Activated B cell treated with CpG ODN at 0.5 μM for 24 hours (primary cell): Measurements from ENCODE around the gene BPIFB6. TPM values are rescaled to one million over a fixed set of nuclear protein-coding genes. Genes with fewer than 3 reads are reported as not detected.

Experiments
- ATAC-seq: fragments of 200-7000 bp; cut with Tn5 transposase; one replicate; pipeline ENCODE4 v1.10.0; 2021; ENCODE audit warnings: low read depth, mild to moderate bottlenecking, moderate library complexity
- CTCF ChIA-PET: fragments of 350-600 bp; sonication (Branson Sonifier 250); formaldehyde crosslinking; loops from one replicate; lab custom pipeline; 2021; ENCODE audit warnings: antibody characterized with exemption; lab: Charles Lee
- POLR2A ChIA-PET: fragments of 350-600 bp; sonication (Branson Sonifier 250); formaldehyde crosslinking; loops from one replicate; lab custom pipeline; 2021; ENCODE audit warnings: antibody characterized with exemption; lab: Charles Lee
- DNase-seq: peaks from one replicate; pipeline ENCODE4 v3.0.0; 2022
- H3K27ac Mint-ChIP-seq: one replicate; pipeline ENCODE4 v1.8.0; 2020; ENCODE audit warnings: mixed read lengths
- H3K27me3 Mint-ChIP-seq: one replicate; pipeline ENCODE4 v1.8.0; 2021; ENCODE audit warnings: mixed read lengths
- H3K36me3 Mint-ChIP-seq: one replicate; pipeline ENCODE4 v1.8.0; 2021; ENCODE audit warnings: low read depth, mixed read lengths
- H3K4me1 Mint-ChIP-seq: one replicate; pipeline ENCODE4 v1.8.0; 2021; ENCODE audit warnings: mixed read lengths
- H3K4me3 Mint-ChIP-seq: one replicate; pipeline ENCODE4 v1.8.0; 2020; ENCODE audit warnings: mild to moderate bottlenecking, mixed read lengths
- H3K9me3 Mint-ChIP-seq: one replicate; pipeline ENCODE4 v1.8.0; 2020; ENCODE audit warnings: mixed read lengths
- CTCF ChIP-seq: fragments of 200-600 bp; IDR thresholded peaks from one replicate; pipeline ENCODE4 v1.8.0; 2022; ENCODE audit warnings: antibody characterized with exemption, mild to moderate bottlenecking
- intact Hi-C: fragments of 100-400 bp; cut with micrococcal nuclease; formaldehyde crosslinking; loops from one replicate; pipeline ENCODE4 v1.15.1; 2024
- total RNA-seq: library from RNA; stranded (reverse); gene quantifications from 2 replicates; pipeline ENCODE4 v1.2.3, GENCODE V29; 2022

BPIFB6 gene
- total RNA-seq, 1 donor from 2014 or later, result not detected

GRCh38 chr20:33083544-33084340, 52.3 kb downstream of the BPIFB6 start:
- no peak overlapping the region for H3K27ac Mint-ChIP-seq
- no peaks in the 10 kb centered on the region for H3K4me1 Mint-ChIP-seq
- DNase-seq (no peak), ATAC-seq (no peak)
- CTCF ChIA-PET, result no interaction called here
- POLR2A ChIA-PET, result no interaction called here
- intact Hi-C loops, result no loop called here
- no peaks in the 10 kb centered on the region for H3K9me3 Mint-ChIP-seq
- no peaks in the 10 kb centered on the region for H3K27me3 Mint-ChIP-seq
- no peak for TF ChIP-seq CTCF
- no peak overlapping the region for H3K4me3 Mint-ChIP-seq
- no peaks in the 10 kb centered on the region for H3K36me3 Mint-ChIP-seq

GRCh38 chr20:33084722-33085121, 53.3 kb downstream of the BPIFB6 start:
- POLR2A ChIA-PET, result no interaction called here
- Mint-ChIP-seq H3K4me3 (no peak overlapping the region), H3K36me3 (no peaks in the 10 kb centered on the region)

GRCh38 chr20:33086052-33086722, 54.7 kb downstream of the BPIFB6 start:
- DNase-seq (no peak), ATAC-seq (no peak)
- no peak for TF ChIP-seq CTCF
- Mint-ChIP-seq H3K36me3 (no peaks in the 10 kb centered on the region), H3K27me3 (no peaks in the 10 kb centered on the region), H3K4me1 (no peaks in the 10 kb centered on the region), H3K9me3 (no peaks in the 10 kb centered on the region), H3K27ac (no peak overlapping the region), H3K4me3 (no peak overlapping the region)
- ChIA-PET CTCF (interaction anchor here (0.9 kb wide), 1 partner anchor 10 kb away, joined by 3 read pairs; no protein-coding TSS in a partner anchor), POLR2A (no interaction called here)
- intact Hi-C loops, result no loop called here

More at GRCh38 chr20:33084722-33085121, 53.3 kb downstream of the BPIFB6 start:
- Mint-ChIP-seq H3K4me1 (no peaks in the 10 kb centered on the region), H3K27ac (no peak overlapping the region), H3K9me3 (no peaks in the 10 kb centered on the region), H3K27me3 (no peaks in the 10 kb centered on the region)
- CTCF ChIA-PET, result no interaction called here
- intact Hi-C loops, result no loop called here
- no peak for TF ChIP-seq CTCF
- DNase-seq (no peak), ATAC-seq (no peak)

GRCh38 chr20:33091147-33091546, 59.7 kb downstream of the BPIFB6 start:
- ChIA-PET CTCF (interaction anchor here (0.6 kb wide), 1 partner anchor 16 kb away, joined by 3 read pairs; no protein-coding TSS in a partner anchor), POLR2A (no interaction called here)
- DNase-seq (no peak), ATAC-seq (no peak)
- H3K4me1 Mint-ChIP-seq, result no peaks in the 10 kb centered on the region
- H3K27me3 Mint-ChIP-seq, result no peaks in the 10 kb centered on the region
- H3K9me3 Mint-ChIP-seq, result no peaks in the 10 kb centered on the region
- H3K36me3 Mint-ChIP-seq, result no peaks in the 10 kb centered on the region
- intact Hi-C loops, result no loop called here
- H3K27ac Mint-ChIP-seq, result no peak overlapping the region
- no peak for TF ChIP-seq CTCF
- H3K4me3 Mint-ChIP-seq, result no peak overlapping the region

GRCh38 chr20:33091693-33092092, 60.2 kb downstream of the BPIFB6 start:
- intact Hi-C loops, result no loop called here
- H3K36me3 Mint-ChIP-seq, result no peaks in the 10 kb centered on the region
- no peaks in the 10 kb centered on the region for H3K4me1 Mint-ChIP-seq
- no peak for ATAC-seq
- no peak overlapping the region for H3K27ac Mint-ChIP-seq
- no peak for DNase-seq
- POLR2A ChIA-PET, result no interaction called here
- H3K9me3 Mint-ChIP-seq, result no peaks in the 10 kb centered on the region
- no peak overlapping the region for H3K4me3 Mint-ChIP-seq
- CTCF ChIA-PET, result no interaction called here
- TF ChIP-seq CTCF, result no peak
- H3K27me3 Mint-ChIP-seq, result no peaks in the 10 kb centered on the region
